ENCODE data around the gene PKN2.
"Not testable (repeated sequence)": the region's sequence is repeated elsewhere in the genome, so short reads cannot be mapped to it uniquely, and the experiment has no call there.

DNA sequence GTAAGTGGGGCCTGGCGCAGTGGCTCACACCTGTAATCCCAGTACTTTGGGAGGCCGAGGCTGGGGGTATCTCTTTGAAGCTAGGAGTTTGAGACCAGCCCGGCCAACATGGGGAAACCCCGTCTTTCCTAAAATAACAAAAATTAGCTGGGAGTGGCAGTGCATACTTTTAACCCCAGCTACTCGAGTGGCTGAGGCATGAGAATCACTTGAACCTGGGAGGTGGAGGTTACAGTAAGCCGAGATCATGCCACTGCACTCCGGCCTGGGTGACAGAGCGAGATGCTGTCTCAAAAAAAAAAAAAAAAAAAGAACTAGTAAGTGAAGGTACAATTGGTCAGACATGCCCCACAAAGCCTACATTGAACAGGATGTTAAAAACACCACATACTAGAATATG lies 196.6 kb downstream of the PKN2 start:
- TF ChIP-seq, protein P1, sequence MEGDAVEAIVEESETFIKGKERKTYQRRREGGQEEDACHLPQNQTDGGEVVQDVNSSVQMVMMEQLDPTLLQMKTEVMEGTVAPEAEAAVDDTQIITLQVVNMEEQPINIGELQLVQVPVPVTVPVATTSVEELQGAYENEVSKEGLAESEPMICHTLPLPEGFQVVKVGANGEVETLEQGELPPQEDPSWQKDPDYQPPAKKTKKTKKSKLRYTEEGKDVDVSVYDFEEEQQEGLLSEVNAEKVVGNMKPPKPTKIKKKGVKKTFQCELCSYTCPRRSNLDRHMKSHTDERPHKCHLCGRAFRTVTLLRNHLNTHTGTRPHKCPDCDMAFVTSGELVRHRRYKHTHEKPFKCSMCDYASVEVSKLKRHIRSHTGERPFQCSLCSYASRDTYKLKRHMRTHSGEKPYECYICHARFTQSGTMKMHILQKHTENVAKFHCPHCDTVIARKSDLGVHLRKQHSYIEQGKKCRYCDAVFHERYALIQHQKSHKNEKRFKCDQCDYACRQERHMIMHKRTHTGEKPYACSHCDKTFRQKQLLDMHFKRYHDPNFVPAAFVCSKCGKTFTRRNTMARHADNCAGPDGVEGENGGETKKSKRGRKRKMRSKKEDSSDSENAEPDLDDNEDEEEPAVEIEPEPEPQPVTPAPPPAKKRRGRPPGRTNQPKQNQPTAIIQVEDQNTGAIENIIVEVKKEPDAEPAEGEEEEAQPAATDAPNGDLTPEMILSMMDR (IDR thresholded peaks at IDR 0.05; ENCODE audit: low read depth, low read length), result not testable (repeated sequence)
- not testable (repeated sequence) for TF ChIP-seq POLR2A (IDR thresholded peaks at IDR 0.05; ENCODE audit: extremely low read depth, insufficient read length)
